Right atrium auricular region (tissue), 2 donors: ENCODE measurements around the gene ITGB5. TPM values are rescaled to one million over a fixed set of nuclear protein-coding genes. Genes with fewer than 3 reads are reported as not detected.

Experiments
- DNase-seq: peaks from one replicate; pipeline ENCODE4 v3.0.0-alpha.2; 2019; ENCODE audit warnings: low spot score
- H3K27ac ChIP-seq, 2 donors: fragments of 200-600 bp; sonication (generic); 1 replicate in 1 of 2; 2 replicates in 1 of 2; pipeline ENCODE4 v1.5.1; 2016 to 2019
- H3K27me3 ChIP-seq, 2 donors: fragments of 200-600 bp; sonication (generic); one replicate each; pipeline versions ENCODE4 v1.5.1 to v1.6.0; 2017 to 2019
- H3K36me3 ChIP-seq: fragments of 200-600 bp; sonication (generic); one replicate; pipeline ENCODE4 v1.5.1; 2016
- H3K4me1 ChIP-seq, 2 donors: fragments of 200-600 bp; sonication (generic); one replicate each; pipeline versions ENCODE4 v1.5.1 to v1.6.0; 2017 to 2019
- H3K4me3 ChIP-seq, 2 donors: fragments of 200-600 bp; sonication (generic); 1 replicate in 1 of 2; 2 replicates in 1 of 2; pipeline ENCODE4 v1.5.1; 2017 to 2019; ENCODE audit warnings: mild to moderate bottlenecking in 1 of 2, moderate library complexity in 1 of 2
- H3K9me3 ChIP-seq, 2 donors: fragments of 200-600 bp; sonication (generic); one replicate each; pipeline ENCODE4 v1.5.1; 2019
- CTCF ChIP-seq, 2 donors: fragments of 200-600 bp; sonication (generic); IDR thresholded peaks; one replicate each; pipeline ENCODE4 v1.5.1; 2019; ENCODE audit warnings: antibody characterized with exemption in 2 of 2
- total RNA-seq, 2 donors: library from RNA; depleted of rRNA; stranded (reverse); fragments of >200 nt; gene quantifications; one replicate each; pipeline ENCODE4 v1.1.0, GENCODE V29; 2016

ITGB5 gene
- total RNA-seq, 2 donors from 2014 or later = 84.0 to 182 TPM

- H3K27ac ChIP-seq = peak overlapping the region in 1 of 2 donors; percentile 1
Measured at GRCh38 chr3:124818398-124819091, 68.6 kb downstream of the ITGB5 start.

GRCh38 chr3:124817079-124817478, 70.1 kb downstream of the ITGB5 start:
- H3K27me3 ChIP-seq = no peaks in the 10 kb centered on the region
- H3K36me3 ChIP-seq = peaks cover 43% of the 10 kb centered on the region
- H3K27ac ChIP-seq = no peak overlapping the region
- TF ChIP-seq CTCF (IDR thresholded peaks at IDR 0.05) = no peak
- H3K4me3 ChIP-seq = no peak overlapping the region
- H3K9me3 ChIP-seq = no peaks in the 10 kb centered on the region
- DNase-seq = no peak
- H3K4me1 ChIP-seq = peaks cover 0 to 25% of the 10 kb centered on the region in 2 donors

More at GRCh38 chr3:124818398-124819091, 68.6 kb downstream of the ITGB5 start:
- H3K36me3 ChIP-seq = peaks cover 43% of the 10 kb centered on the region
- no peaks in the 10 kb centered on the region for H3K27me3 ChIP-seq
- peaks cover 0 to 10% of the 10 kb centered on the region in 2 donors for H3K4me1 ChIP-seq
- no peak for DNase-seq
- TF ChIP-seq CTCF (IDR thresholded peaks at IDR 0.05) = no peak
- H3K4me3 ChIP-seq = no peak overlapping the region
- no peaks in the 10 kb centered on the region for H3K9me3 ChIP-seq

GRCh38 chr3:124816206-124816605, 71.0 kb downstream of the ITGB5 start:
- TF ChIP-seq CTCF (IDR thresholded peaks at IDR 0.05) = no peak
- Histone ChIP-seq H3K9me3 (no peaks in the 10 kb centered on the region), H3K36me3 (peaks cover 41% of the 10 kb centered on the region), H3K27ac (no peak overlapping the region), H3K4me3 (no peak overlapping the region), H3K4me1 (peaks cover 0 to 34% of the 10 kb centered on the region in 2 donors), H3K27me3 (no peaks in the 10 kb centered on the region)
- no peak for DNase-seq

- Histone ChIP-seq H3K4me3 (no peak overlapping the region), H3K9me3 (no peaks in the 10 kb centered on the region), H3K36me3 (peaks cover 36% of the 10 kb centered on the region), H3K27ac (no peak overlapping the region), H3K27me3 (no peaks in the 10 kb centered on the region), H3K4me1 (peaks cover 0 to 38% of the 10 kb centered on the region in 2 donors)
- no peak for DNase-seq
- TF ChIP-seq CTCF (IDR thresholded peaks at IDR 0.05) = no peak
Measured at GRCh38 chr3:124815781-124816180, 71.4 kb downstream of the ITGB5 start.

- H3K9me3 ChIP-seq = no peaks in the 10 kb centered on the region
- H3K36me3 ChIP-seq = peaks cover 29% of the 10 kb centered on the region
- peaks cover 0 to 47% of the 10 kb centered on the region in 2 donors for H3K4me1 ChIP-seq
- H3K27me3 ChIP-seq = no peaks in the 10 kb centered on the region
- no peak for TF ChIP-seq CTCF (IDR thresholded peaks at IDR 0.05)
- DNase-seq = no peak
- H3K27ac ChIP-seq = peak overlapping the region; percentile 38 to 89
- no peak overlapping the region for H3K4me3 ChIP-seq
Measured at GRCh38 chr3:124814620-124815421, 72.3 kb downstream of the ITGB5 start.
